GM18508 (cell line): ENCODE data around the gene MIER1.
A peak's percentile ranks its signal among the peaks of the same experiment; 100 is the strongest.
"Not testable (repeated sequence)": the region's sequence is repeated elsewhere in the genome, so short reads cannot be mapped to it uniquely, and the experiment has no call there.

ENCODE experiments used
- ATAC-seq: cut with Tn5 transposase; IDR thresholded peaks from one replicate; pipeline ENCODE4 v1.9.1; 2021; ENCODE audit warnings: moderate number of reproducible peaks; ENCODE audit not compliant: insufficient read depth, unreplicated experiment

The MIER1 gene

DNA sequence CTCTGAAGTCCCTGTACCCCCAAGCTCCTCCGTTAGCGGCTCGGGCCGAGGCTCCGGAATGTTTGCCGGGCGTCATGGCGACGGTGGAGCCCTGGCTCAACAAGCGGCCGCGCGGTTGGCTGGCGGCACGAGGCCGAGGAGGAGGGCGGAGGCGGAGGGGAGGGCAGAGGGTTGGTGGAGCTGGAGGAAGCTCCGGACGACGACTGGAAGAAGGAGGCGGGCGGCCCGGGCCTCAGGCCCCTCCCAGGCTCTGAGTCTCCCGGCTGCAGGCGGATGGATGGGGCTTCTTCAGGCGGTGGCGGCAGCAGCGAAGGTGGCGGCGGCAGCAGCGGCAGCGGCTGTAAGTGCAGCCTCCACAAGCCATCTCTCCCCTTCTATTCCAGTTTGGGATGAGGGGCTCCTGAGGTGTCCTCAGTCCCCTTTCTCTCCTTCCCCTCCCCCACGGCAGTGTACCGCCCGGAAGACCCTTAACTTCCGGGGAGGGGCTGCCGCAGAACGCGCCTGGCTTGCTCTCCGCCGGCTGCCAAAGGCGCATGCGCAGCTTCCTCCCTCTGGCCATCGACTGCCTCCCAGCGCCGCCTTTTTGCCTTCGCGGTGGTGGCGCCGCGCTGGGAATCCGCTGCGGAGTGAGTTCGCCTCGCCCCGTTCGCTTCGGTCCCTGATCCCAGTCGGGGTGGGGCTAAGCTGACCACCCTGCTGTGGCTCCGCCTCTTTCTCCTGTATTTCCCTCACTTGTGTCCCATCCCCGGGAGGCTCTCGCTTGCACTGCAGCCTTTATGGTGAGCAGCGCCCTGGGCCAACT is at the start of gene MIER1, which contains the start of gene DNAI4:
Gene MIER1, plus strand, starts transcription at position 235 of the 802 bp plus-strand sequence. Its CDS starts 39 bp downstream, at position 274.
Gene DNAI4, minus strand, starts transcription at position 101 of the 802 bp plus-strand sequence. Its CDS starts 25 bp downstream, at position 76.
- peak; percentile 73 for ATAC-seq

DNA sequence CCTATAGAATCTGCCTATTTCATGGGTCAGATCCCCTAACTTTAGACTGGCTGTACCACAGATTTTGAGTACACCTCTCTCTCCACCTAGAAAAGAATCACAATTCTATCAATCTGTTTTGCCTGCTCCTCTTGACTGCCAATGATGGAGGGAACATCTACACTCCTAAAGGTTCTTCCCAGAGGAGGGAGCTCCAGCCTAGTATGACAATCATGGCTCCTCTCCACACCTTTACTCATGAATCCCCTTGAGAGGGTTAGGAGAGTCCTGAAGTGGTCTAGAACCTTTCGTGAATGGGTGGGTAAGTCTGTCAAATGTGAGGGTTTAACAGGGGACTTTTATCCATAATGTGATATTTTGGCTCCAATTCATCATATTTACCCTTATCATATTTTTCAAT is 48.1 kb upstream of the MIER1 start:
- no peak for ATAC-seq

DNA sequence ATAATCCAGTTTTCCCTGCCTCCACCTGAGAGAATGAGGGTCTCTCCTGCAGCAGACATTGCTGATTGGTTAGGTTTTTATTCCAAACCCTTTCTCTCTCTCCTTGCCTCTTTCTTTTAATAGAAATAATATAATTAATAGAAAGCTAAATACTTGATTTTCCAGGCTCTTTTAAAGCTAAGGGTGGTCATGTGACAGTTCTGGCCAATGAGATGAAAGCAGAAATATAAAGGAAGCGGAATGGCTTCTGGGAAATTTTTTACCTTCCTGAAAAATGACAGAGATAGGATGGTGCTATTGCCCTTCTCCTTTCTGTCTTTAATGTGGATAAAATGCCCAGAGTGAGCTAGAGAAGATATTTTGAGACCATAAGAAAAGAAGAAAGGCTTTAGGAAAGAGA is 35.8 kb upstream of the MIER1 start:
- no peak for ATAC-seq

DNA sequence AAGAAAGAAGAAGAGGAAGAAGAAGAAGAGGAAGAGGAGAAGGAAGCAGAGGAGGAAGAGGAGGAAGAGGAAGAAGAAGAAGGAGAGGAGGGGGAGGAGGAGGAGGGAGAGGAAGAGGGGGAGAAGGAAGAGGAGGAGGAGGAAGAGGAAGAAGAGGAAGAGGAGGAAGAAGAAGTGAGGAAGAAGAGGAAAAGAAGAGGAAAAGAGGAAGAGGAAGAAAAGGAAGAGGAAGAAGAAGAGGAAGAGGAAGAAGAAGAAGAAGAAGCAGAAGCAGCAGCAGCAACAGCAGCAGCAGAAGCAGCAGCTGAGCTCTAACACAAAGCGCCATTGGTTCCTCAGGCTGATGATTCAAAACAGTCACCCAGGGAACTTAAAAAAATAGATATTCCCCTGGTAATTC is 34.2 kb upstream of the MIER1 start:
- ATAC-seq, result no peak

DNA sequence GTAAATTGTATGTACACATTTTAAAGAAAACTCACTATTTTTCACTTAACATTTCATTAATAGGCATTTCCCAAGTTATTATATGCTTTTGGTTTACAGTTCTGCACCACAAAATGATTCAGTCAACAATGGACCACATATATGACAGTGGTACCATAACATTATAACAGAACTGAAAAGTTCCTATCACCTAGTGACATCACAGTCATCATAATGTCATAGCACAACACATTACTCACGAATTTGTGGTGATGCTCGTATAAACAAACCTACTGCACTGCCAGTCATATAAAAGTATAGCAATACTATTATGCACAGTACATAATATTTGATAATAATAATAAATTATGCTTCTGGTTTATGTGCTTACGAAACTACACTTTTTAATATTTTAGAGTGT is 31.1 kb upstream of the MIER1 start:
- no peak for ATAC-seq

DNA sequence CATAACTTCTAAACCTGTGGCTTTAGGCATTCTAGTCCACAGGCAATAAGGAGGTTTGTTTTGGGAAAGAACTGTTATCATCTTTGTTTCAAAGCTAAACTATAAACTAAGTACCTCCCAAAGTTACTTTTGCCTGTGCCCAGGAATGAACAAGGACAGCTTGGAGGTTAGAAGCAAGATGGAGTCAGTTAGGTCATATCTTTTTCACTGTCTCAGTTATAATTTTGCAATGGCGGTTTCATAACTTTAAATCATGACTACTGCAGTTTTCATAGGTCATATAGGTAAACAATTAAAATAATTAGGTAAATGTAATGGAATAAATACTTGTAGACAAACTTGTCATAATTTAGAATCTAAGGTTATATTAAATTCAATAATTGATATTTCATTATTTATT is 9.6 kb upstream of the MIER1 start:
- ATAC-seq, result not testable (repeated sequence)

DNA sequence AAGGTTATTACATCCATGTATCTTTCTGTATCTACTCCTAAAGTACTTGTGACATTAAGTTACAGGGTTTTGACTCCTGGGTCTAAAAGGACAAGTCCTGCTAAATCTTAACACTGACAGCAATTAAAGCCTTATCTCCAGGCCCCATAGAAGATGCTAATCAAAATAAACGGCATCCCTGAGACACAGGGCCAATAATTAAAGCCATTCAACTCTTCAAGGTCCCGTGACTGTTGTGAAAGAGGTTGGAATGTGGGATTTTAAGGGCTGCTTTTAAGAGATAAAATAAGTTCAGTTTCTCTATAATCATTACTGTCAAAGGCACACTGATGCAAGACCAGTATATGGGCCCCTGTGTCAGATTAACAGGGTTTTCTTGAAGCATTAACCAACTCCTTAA is 8.5 kb upstream of the MIER1 start:
- no peak for ATAC-seq

DNA sequence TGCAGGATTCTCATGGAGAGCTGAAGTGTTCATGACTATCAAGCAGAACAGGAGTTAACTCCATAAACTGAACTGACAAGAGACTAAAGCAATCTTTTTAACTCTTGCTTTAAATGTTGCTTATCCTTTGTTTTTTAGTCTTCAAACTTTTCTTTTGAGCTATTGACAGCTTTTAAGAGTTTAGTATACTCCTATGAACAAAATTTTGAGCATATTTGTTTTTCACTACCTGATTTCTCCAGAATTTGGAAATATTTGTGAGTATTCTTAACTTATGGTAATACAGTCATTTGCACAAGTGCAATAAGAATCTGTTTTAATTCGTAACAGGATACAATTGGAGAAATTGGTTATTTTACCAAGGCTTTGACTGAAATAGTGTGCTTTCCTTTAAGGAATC is 7.3 kb upstream of the MIER1 start:
- no peak for ATAC-seq

DNA sequence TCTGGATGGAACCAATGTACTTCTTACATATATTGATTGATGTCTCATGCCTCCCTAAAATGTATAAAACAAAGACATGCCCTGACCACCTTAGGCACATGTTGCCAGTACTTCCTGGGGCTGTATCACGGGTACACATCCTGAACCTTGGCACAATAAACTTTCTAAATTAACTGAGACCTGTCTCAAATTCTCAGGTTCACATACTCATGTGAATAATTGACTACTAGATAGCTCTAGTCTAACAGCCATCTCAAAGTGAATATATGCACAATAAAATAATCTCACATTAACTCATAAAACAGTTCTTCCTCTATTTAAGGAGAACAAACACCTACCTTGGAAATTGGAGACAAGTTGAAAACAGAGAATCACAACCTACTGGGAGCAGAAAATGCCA is 5.7 kb upstream of the MIER1 start:
- ATAC-seq, result no peak

DNA sequence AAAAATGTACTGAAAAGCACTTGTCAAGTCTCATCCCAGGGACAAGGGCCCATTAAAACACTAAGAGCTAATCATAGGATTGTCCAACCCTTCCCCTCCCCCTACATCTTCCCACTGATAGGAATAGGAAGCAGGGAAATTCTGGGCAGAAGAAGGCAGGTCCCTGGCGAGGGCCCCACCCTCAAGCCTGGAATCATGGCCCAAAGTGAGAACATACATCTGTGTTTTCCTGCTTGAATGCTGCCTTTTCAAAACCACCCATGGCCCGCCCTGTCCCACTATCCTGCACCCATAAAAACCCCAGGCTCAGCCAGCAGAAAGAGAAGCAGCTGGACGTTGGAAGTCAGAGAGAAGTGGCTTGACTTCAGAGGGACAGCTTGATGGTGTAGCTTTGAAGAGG is 5.0 kb upstream of the MIER1 start:
- ATAC-seq, result no peak

DNA sequence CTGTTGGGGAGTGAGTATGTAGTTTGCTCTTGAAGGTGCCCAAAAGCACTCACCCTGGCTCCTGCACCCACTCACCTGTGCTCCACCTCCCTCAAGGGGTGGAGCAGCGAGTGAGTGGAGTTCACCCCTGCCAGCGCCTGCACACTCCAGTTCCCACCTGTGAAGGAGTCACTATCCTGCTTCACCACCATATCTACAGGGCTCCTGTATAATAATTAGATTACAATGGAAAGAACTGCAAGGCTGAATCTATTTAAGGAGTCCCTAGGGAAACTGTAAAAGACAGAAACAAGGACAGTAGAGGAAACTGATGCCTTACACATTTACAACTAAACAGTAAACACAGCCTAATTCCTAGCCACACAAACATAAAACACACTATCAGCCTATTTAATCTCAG is 4.2 kb upstream of the MIER1 start:
- no peak for ATAC-seq

DNA sequence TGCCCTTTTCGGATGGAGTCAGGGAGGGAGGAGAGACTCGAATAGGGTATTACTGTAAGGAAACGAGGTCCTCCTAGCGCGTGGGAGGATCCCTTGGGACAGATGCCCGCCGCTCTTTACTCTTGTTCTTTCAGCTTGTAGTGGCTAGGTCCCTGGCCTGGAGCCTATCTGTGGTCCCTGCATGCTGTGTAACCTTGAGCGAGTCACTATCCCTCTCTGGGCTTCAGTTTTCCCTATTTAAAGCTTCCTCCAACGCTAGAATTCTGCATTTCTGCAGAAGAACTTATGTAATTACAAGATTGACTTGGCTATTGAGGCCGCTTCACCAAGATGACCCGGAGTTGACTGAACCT is 744 bp downstream of the MIER1 start:
- ATAC-seq, result peak; percentile 1

DNA sequence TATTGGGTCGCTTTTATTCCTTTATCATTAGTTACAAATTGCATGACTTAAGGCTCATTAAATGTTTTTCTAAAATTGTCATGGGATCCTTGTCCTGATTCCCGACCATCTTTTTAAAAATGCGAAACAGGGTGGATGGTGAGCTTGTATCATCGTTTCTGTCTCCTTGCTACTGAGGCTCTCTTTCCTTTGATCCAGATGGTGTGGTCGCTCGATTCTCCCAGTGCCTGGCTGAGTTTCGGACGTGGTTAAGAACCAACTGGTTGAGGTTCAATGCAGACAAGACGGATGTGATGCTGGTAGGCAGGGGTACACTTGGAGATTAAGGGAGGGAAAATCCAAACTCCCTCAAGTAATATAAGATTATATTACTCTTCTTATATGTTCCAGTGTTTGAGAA is 1.2 kb downstream of the MIER1 start:
- no peak for ATAC-seq

DNA sequence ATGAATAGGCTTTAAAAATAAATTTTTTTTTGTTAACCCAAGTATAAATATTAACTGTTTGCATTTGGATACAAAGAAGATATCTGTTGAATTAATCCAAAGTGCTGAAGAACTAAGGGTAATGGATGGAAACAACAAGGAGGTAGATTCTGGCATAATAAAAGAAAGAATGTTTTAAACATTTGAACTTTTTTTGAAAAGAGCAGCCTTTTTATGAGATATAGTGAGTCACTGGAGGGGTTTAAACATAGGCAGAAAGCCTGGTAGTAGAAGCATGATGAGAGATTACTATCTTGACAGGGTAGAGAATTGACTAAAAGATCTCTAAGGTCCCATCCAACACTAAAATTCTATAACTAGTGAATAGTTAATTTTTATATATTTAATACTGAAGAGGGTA is 2.7 kb downstream of the MIER1 start:
- no peak for ATAC-seq

DNA sequence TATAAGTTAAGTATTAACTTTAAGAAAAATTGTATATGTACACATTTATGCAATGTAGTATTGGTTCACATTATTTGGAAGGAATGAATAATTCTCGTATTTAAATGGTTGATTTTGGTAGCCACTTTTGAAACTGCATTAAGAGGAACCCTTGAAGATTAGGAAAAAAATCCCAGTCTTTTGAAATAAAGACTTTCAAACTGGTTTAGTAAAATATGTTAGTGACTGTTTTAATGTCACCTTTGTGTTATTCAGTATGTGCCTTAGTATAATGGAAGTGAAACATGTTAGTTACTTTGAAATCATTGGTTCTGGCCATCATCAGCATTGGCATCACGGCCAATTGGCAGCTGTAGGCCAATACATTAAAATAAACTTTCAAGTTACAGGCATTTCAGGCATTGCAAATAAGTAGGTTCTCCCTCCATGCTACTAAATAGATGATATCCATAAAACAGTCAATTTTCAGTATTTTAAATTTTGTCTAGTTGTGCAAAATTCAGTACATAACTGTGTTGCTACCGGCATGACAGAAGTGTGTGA is 4.4 kb downstream of the MIER1 start:
- ATAC-seq, result no peak

DNA sequence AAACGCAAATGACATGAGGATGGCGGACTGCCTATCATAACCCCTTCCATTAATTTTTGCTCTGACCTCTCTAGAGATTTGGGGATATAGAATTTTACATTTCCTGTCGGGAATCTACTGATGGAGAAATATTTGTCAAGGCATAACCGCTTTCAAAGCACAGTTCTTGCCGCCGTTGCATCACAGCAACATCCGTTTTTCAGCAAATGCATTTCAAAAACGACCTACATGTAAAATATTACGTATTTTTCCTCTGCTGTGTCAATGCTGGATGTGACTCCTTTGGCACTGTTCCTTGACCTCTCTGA is 4.9 kb downstream of the MIER1 start:
- no peak for ATAC-seq

DNA sequence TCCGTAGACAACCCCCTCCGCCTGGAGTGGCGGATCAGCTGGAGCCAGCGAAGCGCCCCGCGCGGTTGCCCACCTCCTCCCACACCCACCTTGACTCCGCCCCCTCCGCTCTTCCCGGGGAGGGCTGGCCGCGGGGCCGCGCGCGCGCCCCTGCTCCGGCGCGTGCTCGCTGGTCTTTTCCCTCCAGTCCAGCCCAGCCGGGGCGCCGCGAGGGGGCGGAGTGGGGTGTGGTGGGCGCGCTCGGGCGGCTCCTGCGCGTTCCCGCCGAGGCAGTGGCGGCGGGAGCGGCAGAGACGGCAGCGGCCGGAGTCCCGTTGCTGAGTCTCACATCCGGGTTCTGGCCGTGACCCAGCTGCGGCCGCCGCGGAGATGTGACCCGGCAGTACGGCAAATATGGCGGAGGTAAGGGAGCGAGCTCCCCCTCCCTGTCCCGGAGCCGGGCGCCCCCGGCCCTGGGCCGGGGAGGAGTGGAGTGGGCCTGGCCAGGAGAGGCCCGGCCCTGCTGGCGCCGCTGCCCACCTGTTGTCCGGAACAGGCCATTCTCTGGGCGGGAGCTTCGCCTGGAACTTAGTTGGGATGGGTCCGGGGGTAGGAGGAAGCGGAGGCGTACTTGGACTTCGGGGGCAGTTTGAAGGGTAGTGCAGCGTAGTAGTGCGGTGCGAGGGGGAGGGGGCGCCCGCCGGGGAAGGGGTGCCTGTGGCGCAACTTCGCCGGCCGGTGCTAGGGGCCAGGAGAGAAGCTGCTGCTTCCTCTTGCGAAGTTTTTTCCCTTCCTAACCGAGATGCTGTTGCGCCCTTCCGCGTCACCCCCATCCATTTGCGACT is 5.4 kb downstream of the MIER1 start:
- ATAC-seq, result peak; percentile 32

DNA sequence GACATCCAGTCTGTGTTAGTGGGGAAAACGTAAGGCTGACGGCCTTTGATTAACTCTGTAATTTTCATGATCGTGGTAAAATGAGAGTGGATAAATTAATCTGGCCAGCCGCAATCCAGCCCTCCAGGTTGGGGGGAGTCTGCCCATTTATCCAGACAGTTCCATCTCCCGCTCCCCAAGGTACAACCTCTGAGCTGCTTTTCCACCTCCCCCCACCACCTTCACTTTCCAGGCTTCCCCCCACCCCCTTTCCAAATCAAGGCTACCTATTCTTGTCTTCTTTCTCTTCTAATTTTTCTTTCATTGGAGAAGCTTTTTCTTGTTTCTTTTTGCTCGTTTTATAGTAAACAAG is 6.0 kb downstream of the MIER1 start:
- no peak for ATAC-seq

DNA sequence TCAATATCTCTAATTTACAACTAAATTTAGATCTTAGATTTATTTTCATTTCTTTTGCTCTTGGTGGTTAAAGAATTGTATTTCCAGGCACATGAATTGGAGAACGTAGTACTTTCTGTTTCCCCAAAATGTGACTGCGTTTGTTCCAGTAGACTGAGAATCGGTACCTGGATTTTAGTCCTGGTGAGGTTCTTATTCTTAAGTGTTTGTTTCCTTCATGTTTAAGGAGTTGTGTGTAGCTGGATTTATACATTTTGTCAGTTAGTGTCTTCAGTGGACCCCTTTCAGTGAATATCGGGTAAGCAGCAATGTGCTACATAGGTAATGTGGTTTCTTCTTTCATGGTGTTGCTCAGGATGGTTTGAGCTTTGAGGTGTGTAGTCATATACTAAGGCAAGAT is 6.8 kb downstream of the MIER1 start:
- ATAC-seq, result no peak

DNA sequence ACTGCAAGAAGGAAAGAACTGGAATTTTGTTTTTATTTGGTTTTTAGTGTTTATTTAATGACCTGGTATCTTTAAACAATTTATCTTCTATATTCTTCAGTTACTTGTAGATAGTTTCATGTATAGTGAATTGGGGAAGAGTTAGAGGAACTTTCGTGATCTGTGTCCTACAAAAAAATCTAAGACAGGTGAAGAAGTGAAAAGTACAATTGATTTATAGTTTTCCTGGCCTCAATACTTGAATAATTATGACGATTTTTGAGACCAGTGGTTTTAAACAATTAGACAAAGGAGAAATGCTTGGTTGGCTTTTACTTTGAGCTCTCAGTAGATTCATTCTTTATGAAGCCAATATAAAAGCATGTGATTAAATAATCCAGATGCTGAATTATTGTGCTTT is 7.5 kb downstream of the MIER1 start:
- ATAC-seq, result no peak

DNA sequence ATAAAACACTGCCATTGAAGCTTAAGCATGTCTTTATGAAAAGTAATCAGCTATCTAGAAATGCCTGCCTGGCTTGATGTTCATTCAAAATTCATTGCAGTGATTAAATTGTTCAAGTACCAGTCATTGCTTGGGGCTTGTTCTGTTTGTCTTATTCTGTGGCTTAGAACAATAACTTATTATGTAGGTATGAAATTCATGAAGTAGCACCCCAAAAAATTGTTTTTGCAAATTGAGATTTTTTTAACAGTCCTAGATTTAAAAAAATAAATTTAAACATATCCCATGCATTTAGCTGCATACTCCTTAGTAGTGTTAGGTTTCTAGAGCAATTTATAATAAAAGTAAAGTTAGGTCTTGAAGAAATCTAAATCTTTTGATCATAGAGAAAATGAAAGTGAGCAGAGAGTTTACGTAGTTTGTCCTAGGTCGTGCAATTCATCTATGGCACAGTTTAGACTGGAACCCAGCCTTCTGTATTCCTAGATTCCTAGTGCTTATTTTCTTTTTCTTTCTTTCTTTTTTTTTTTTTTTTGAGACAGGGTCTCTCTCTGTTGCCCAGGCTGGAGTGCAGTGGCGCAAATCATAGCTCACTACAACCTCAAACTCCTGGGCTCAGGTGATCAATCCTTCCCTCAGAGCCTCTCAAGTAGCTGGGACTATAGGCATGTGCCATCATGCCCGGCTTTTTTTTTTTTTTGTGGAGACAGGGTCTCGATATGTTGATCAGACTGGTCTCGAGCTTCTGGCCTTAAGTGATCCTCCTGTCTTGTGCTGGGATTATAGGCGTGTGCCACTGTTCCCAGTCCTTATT is 9.3 kb downstream of the MIER1 start:
- ATAC-seq, result no peak
